ENCODE results near the gene ZNF138.
A peak's percentile ranks its signal among the peaks of the same experiment; 100 is the strongest.

Gene ZNF138

DNA sequence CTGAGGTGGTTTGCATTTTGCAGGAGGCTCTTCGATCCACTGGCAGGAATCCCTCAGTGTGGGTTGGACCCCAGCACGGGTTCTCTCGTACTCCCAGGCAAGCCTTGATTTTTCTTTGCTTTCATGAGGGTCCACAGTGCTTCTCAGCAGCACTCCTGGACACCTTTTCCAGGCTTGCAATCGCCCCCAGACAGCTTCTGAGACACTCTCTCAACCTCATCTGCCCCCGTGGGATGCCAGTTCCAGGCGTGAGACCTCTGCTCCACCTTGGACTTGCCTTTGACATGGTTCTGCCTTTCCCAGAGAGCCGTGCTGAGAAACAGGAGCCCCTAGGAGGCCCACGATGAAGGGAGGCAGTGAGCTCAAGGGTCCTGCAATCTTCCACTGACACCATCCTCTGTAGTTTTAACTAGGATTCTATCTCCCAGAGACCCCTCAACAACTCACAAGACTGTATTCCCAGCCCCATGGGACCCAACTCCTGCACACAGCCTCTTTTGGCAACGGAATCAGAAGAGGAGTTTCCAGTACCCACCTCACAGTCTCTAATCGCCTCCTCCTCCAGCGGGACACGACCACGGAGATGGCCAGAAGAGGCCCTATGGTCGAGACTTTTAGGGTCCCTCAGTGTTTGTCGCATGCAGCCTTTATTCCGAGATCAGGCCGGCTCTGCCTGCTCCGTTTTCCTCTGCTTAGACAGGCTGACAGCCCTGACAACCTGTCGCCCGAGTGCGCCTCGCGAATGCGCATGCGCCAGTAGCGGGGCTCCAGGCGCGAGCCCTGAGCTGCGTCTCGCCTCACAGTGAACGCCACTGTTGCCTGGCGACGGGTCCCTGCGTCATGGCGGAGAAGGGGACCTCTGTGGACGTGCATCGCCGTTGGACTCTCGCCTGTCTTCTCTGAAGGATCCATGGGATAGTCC lies 82.8 kb downstream of the ZNF138 start:
- DNase-seq: peak; percentile 77

DNA sequence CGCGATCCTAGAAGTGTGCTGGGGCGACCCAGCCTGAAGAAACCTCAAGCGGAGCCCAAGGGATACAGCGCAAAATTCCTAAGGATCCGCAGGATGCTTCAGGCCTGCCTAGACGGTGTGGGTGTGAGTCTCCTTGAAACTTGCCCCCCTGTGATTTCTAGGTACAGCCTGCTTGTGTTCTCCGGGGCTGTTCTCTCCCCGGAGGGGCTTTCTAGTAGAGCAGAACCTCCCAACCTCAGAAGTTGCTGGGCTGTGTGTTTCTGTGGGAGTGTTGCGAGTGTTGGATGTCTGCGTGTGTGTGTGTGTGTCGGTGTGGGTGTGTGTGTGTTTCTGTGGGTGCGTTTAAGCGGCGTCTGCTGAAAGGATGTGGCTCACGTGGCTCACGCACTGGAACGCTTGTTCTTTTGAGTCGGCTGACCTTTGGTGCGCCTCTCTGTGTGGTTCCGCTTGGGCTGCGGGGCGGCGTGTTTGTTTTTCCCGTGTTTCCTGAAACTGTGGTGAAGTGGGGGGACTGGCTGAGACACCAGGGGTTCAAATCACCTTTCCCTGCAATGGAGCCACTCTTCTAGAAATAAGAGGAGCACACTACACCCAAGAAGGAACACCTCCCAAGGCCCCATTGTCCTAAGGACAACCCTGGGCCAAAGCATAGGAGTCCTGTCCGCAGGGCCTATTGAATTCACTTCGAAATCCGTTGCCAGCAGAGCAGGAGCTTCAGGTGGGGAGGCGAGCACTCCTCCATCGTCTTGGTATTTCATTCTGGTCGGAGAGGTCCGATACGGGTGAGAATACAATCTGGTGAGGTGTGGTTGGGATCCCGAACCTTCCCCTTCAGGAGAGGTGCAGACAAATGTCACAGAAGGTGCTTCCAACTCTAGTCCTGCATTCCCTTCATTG lies 83.7 kb downstream of the ZNF138 start:
- DNase-seq: no peak

DNA sequence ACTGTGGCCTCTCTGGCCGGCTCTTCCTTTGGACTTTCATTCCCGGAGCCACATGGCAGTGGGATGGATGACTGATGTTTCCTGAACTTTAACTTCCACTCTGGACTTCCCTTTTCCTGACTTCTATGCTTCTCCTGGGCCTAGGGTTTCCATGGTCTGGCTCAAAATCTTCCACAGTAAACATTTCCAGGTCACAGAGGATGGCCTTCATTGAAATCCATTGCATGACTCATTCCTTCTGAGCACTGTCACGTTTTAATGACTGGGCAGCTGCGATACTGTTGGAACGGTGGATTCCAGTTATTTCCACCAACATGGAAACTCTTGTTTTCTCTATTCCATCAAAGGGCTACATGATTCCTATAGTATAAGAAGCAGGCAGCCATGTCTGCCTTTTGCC lies 84.5 kb downstream of the ZNF138 start:
- no peak for DNase-seq

DNA sequence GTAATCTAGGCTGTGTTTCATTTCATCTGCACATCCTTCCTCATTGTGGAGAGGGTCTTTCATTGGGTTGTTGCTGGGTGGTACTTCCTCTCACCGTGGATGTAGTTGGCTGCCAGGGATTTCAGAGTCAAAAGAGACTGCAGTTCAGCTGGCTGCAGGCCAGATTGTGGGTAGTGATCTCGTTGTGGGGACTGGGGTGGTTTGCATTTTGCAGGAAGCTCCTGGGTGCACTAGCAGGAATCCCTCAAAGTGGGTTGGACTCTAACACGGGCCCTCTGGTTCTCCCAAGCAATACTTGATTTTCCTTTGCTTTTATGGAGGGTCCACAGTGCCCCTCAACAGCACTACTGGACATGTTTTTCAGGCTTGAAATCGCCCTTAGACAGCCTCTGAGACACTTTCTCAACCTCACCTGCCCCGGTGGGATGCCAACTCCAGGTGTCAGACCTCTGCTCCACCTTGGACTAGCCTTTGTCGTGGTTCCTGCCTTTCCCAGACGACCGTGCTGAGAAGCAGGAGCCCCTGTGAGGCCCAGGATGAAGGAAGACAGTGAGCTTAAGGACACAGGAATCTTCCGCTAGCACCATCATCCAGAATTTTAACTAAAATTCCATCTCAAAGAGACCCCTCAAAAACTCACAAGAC lies 85.0 kb downstream of the ZNF138 start:
- no peak for DNase-seq

DNA sequence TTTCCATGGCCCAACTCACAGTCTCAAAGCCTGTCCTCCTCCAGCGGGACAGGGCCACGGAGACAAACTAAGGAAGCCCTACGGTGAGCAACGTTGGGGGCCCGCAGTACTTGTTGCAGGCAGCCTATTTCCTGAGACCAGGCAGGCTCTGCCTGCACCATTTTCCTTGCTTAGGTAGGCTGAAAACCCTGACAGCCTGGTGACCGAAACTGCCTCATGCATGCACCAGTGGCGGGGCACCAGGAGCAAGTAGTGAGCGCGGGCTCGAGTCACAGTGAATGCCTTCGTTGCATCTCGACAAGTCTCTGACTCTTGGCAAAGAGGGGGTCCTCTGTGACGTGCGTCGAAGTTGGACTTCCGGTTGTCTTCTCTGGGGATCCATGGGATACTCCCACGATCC lies 85.6 kb downstream of the ZNF138 start:
- no peak for DNase-seq

DNA sequence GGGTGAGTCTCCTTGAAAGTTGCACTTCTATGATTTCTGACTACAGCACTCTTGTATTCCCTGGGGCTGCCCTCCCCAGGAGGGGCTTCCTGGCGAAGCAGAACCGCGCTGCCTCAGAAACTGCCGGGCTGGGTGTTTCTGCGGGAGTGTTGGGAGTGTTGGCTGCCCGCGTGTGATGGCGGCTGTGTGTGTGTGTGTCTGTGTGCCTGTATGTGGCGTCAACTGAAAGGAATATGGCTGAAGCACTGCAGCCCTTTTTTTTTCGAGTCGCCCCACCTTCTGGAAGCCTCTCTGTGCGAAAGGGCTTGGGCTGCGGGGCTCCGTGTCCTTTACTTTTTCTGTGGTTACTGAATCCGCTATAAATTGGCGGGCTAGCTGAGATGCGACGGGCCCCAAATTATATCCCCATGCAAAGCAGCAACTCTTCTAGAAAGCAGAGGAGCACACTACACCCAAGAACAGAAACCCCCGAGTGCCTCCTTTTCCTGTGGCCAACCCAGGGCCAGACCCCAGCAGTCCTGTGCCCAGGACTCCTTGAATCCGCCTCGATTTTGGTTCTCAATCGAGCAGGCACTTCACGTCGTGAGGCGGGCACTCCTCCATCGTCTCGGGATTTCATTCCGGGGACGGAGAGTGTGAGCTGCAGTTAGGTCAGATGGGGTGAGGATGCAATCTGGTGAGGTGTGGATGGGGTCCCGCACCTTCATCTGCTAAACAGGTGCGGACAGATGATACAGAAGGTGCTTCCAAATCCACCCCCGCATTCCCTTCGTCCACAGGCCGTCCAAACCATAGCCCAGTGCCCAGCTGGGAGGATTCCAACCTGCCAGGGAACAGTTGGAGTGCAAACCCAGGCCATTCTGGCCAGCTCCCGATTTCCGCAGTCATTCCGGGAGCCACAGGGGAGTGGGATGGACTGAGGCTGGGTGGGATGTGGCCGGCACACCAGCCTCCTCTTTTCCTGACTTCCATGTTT lies 86.4 kb downstream of the ZNF138 start:
- no peak for DNase-seq

DNA sequence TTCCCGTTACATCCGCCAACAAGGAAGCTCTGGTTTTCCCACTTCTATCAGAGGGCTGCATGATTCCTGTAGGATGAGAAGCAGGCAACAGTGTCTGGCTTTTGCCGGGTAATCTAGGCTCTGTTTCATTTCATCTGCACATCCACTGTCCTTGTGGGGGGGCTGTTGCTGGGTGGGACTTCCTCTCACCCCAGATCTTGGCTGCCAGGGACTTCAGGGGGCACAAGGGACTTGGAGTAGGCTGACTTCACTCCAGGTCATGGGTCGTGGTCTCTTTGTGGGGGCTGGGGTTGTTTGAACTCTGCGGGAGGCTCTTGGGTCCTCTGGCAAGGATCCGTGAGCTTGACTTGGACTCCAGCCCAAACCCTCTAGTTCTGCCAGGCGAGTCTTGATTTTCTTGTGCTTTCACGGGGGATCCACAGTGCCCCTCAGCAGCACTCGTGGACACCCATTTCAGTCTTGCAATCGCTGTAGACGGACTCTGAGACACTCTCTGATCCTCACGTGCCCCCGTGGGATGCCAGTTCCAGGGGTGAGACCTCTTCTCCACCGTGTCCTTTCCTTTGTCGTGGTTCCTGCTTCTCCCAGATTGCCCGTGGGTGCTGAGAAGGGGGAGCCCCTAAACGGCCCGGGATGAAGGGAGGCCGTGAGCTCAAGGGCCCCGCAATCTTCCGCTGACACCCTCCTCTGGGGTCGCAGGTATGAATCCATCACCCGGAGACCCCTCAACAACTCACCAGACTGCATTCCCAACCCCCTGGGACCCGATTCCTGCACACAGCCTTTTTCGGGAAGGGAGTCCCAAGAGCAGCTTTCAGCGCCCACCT lies 87.4 kb downstream of the ZNF138 start:
- DNase-seq: no peak

DNA sequence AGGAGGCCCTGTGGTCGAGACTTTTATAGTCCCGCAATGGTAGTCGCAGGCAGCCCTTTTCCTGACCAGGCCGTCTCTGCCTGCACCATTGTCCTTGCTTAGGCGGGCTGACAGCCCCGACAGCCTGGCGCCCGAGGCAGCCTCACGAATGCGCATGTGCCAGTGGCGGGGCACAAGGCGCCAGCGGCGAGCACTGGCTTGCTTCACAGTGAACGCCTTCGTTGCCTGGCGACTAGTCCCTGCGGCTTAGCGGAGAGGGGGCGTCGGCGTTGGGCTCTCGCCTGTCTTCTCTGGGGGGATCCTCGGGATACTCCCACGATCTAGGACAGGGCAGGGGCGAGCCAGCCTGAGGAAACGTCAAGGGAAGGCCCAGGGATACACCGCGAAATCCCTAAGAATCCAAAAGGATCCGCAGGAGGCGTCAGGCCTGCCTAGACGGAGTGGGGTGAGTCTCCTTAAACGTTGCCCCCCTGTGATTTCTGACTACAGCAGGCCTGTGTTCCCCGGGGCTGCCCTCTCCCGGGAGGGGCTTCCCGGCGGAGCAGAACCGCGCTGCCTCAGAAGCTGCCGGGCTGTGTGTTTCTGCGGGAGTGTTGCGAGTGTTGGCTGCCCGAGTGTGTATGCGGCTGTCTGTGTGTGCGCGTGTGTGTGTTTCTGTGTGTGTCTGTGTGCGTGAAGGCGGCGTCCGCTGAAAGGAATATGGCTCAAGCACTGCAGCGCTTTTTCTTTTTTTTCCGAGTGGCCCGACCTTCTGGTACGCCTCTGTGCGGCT lies 88.3 kb downstream of the ZNF138 start:
- peak; percentile 32 for DNase-seq

Data from NCI-H1092 (cell line).